ENCODE measurements around the gene DUOX2.
A peak's percentile ranks its signal among the peaks of the same experiment; 100 is the strongest.
"Not testable (repeated sequence)": the region's sequence is repeated elsewhere in the genome, so short reads cannot be mapped to it uniquely, and the experiment has no call there.

Gene DUOX2

DNA sequence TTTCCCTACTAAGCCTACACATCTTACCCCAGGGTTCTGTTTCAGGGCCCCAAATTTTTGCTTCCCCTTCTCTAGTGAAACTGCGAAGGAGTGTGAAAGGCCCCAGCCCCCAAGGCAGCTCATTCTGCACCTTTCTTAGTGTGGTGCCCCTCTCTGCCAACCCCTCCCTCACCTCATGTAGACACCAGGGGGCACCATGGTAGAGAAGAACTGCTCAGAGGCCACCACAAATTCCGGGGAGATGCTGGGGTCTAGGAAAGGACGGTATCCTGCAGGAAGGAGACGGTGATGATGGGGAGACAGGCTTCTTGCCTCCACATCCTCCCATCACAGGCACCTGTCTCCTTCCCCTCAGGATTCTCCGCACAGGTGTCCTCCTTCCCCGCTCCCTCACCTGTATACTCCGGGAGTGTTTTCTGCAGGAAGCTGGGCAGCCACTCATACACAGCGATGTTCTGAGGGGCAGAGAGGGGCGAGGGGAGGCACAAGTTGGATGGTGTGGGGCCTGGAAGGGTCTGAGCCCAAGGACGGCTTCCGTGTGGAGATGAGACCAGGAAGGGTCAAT lies 3.6 kb downstream of the DUOX2 start:
- Histone ChIP-seq H3K4me3 (ENCODE audit: control insufficient read depth in 1 of 7, extremely low read depth in 1 of 7, insufficient read depth in 4 of 7, low read depth in 2 of 7, low read length in 6 of 7) (no peak overlapping the region), H3K27me3 (replicated peaks in 2 of 5; ENCODE audit: control insufficient read depth in 4 of 5, insufficient read depth in 5 of 5, low read length in 4 of 5) (peaks cover 8 to 79% (median 42%) of the 10 kb centered on the region in 5 experiments), H3K9me3 (ENCODE audit: control extremely low read depth in 1 of 5, control insufficient read depth in 4 of 5, insufficient read depth in 2 of 5, low read depth in 1 of 5, low read length in 4 of 5) (no peaks in the 10 kb centered on the region), H3K4me1 (ENCODE audit: control extremely low read depth in 1 of 4, control insufficient read depth in 4 of 4, insufficient read depth in 4 of 4, low read length in 3 of 4) (peaks cover 0 to 33% (median 17%) of the 10 kb centered on the region in 4 experiments), H3K27ac (ENCODE audit: insufficient read depth in 1 of 2, low read depth in 1 of 2, low read length in 2 of 2, poor library complexity in 1 of 2, severe bottlenecking in 2 of 2) (no peak overlapping the region), H3K36me3 (ENCODE audit: control insufficient read depth in 4 of 4, insufficient read depth in 4 of 4, low read length in 3 of 4) (no peaks in the 10 kb centered on the region)
- DNase-seq: peak in 1 of 3 donors; percentile 38
- ChIA-PET CTCF (interaction anchor here (0.9 kb wide), 1 partner anchor 8 kb away, joined by 5 read pairs; no protein-coding TSS in a partner anchor), POLR2A (no interaction called here)
- 33% methylated on average over 7 of the region's 11 CpGs for WGBS (ENCODE audit: insufficient coverage)

GRCh38 chr15:45107941-45108630 lies 5.9 kb downstream of the DUOX2 start:
- CTCF ChIA-PET: interaction anchor here (2.1 kb wide), 1 partner anchor 10 kb away, joined by 7 read pairs; no protein-coding TSS in a partner anchor

GRCh38 chr15:45106002-45106790 lies 7.8 kb downstream of the DUOX2 start:
- H3K27me3 ChIP-seq (replicated peaks in 2 of 5; ENCODE audit: control insufficient read depth in 4 of 5, insufficient read depth in 5 of 5, low read length in 4 of 5): peaks cover 8 to 37% (median 14%) of the 10 kb centered on the region in 5 experiments
- no peaks in the 10 kb centered on the region for H3K9me3 ChIP-seq (ENCODE audit: control extremely low read depth in 1 of 5, control insufficient read depth in 4 of 5, insufficient read depth in 2 of 5, low read depth in 1 of 5, low read length in 4 of 5)
- H3K27ac ChIP-seq (ENCODE audit: insufficient read depth in 1 of 2, low read depth in 1 of 2, low read length in 2 of 2, poor library complexity in 1 of 2, severe bottlenecking in 2 of 2): no peak overlapping the region
- H3K4me3 ChIP-seq (ENCODE audit: control insufficient read depth in 1 of 7, extremely low read depth in 1 of 7, insufficient read depth in 4 of 7, low read depth in 2 of 7, low read length in 6 of 7): no peak overlapping the region
- POLR2A ChIA-PET: no interaction called here
- no peaks in the 10 kb centered on the region for H3K36me3 ChIP-seq (ENCODE audit: control insufficient read depth in 4 of 4, insufficient read depth in 4 of 4, low read length in 3 of 4)
- H3K4me1 ChIP-seq (ENCODE audit: control extremely low read depth in 1 of 4, control insufficient read depth in 4 of 4, insufficient read depth in 4 of 4, low read length in 3 of 4): no peaks in the 10 kb centered on the region
- CTCF ChIA-PET: interaction anchor here (1.0 to 2.1 kb wide), 3 partner anchors 10 to 13 kb away, joined by 3 to 7 read pairs (median 4); no protein-coding TSS in a partner anchor
- no peak for DNase-seq
- 81% methylated on average over 13 of the region's 15 CpGs for WGBS (ENCODE audit: insufficient coverage)

More at GRCh38 chr15:45107941-45108630, 5.9 kb downstream of the DUOX2 start:
- H3K4me1 ChIP-seq (ENCODE audit: control extremely low read depth in 1 of 4, control insufficient read depth in 4 of 4, insufficient read depth in 4 of 4, low read length in 3 of 4): peaks cover 0 to 17% (median 10%) of the 10 kb centered on the region in 4 experiments
- DNase-seq: no peak
- peaks cover 8 to 56% (median 24%) of the 10 kb centered on the region in 5 experiments for H3K27me3 ChIP-seq (replicated peaks in 2 of 5; ENCODE audit: control insufficient read depth in 4 of 5, insufficient read depth in 5 of 5, low read length in 4 of 5)
- H3K36me3 ChIP-seq (ENCODE audit: control insufficient read depth in 4 of 4, insufficient read depth in 4 of 4, low read length in 3 of 4): no peaks in the 10 kb centered on the region
- no peak overlapping the region for H3K4me3 ChIP-seq (ENCODE audit: control insufficient read depth in 1 of 7, extremely low read depth in 1 of 7, insufficient read depth in 4 of 7, low read depth in 2 of 7, low read length in 6 of 7)
- POLR2A ChIA-PET: no interaction called here
- no peaks in the 10 kb centered on the region for H3K9me3 ChIP-seq (ENCODE audit: control extremely low read depth in 1 of 5, control insufficient read depth in 4 of 5, insufficient read depth in 2 of 5, low read depth in 1 of 5, low read length in 4 of 5)
- no peak overlapping the region for H3K27ac ChIP-seq (ENCODE audit: insufficient read depth in 1 of 2, low read depth in 1 of 2, low read length in 2 of 2, poor library complexity in 1 of 2, severe bottlenecking in 2 of 2)
- WGBS (ENCODE audit: insufficient coverage): 93% methylated on average over 8 of the region's 10 CpGs

GRCh38 chr15:45105586-45105985 lies 8.4 kb downstream of the DUOX2 start:
- Histone ChIP-seq H3K27me3 (replicated peaks in 2 of 5; ENCODE audit: control insufficient read depth in 4 of 5, insufficient read depth in 5 of 5, low read length in 4 of 5) (peaks cover 8 to 37% (median 17%) of the 10 kb centered on the region in 5 experiments), H3K4me1 (ENCODE audit: control extremely low read depth in 1 of 4, control insufficient read depth in 4 of 4, insufficient read depth in 4 of 4, low read length in 3 of 4) (no peaks in the 10 kb centered on the region), H3K9me3 (ENCODE audit: control extremely low read depth in 1 of 5, control insufficient read depth in 4 of 5, insufficient read depth in 2 of 5, low read depth in 1 of 5, low read length in 4 of 5) (no peaks in the 10 kb centered on the region), H3K4me3 (ENCODE audit: control insufficient read depth in 1 of 7, extremely low read depth in 1 of 7, insufficient read depth in 4 of 7, low read depth in 2 of 7, low read length in 6 of 7) (no peak overlapping the region), H3K27ac (ENCODE audit: insufficient read depth in 1 of 2, low read depth in 1 of 2, low read length in 2 of 2, poor library complexity in 1 of 2, severe bottlenecking in 2 of 2) (no peak overlapping the region), H3K36me3 (ENCODE audit: control insufficient read depth in 4 of 4, insufficient read depth in 4 of 4, low read length in 3 of 4) (no peaks in the 10 kb centered on the region)
- ChIA-PET POLR2A (no interaction called here), CTCF (interaction anchor here (1.0 to 1.5 kb wide), 2 partner anchors 11 to 12 kb away, joined by 3 to 4 read pairs; no protein-coding TSS in a partner anchor)
- WGBS (ENCODE audit: insufficient coverage): 100% methylated on average over 7 of the region's 11 CpGs
- DNase-seq: no peak

DNA sequence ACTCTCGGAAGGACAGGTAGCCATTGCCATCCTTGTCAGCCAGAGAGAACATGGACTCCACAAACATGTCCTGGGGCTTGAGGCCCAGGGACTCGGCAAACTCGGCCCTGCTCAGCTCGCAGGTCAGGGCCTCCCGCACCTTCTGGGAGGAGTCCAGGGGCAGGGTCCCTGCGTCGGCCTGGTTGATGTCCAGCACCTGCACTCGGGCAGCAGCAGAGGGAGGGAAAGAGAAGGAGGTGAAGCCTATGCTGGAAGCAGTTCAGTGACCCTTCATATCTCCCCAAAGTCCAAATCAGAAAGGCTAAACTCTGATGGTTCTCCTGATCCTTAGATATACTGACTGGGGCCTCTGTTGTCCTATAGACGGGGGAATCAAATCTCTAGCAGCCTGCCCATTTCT lies 9.8 kb downstream of the DUOX2 start:
- 87% methylated on average over 5 of the region's 9 CpGs for WGBS (ENCODE audit: insufficient coverage)
- CTCF ChIA-PET, POLR2A ChIA-PET: not testable (repeated sequence)

GRCh38 chr15:45102226-45102625 lies 11.7 kb downstream of the DUOX2 start:
- Histone ChIP-seq H3K36me3 (ENCODE audit: control insufficient read depth in 4 of 4, insufficient read depth in 4 of 4, low read length in 3 of 4) (no peaks in the 10 kb centered on the region), H3K27ac (ENCODE audit: insufficient read depth in 1 of 2, low read depth in 1 of 2, low read length in 2 of 2, poor library complexity in 1 of 2, severe bottlenecking in 2 of 2) (no peak overlapping the region), H3K9me3 (ENCODE audit: control extremely low read depth in 1 of 5, control insufficient read depth in 4 of 5, insufficient read depth in 2 of 5, low read depth in 1 of 5, low read length in 4 of 5) (no peaks in the 10 kb centered on the region), H3K4me3 (ENCODE audit: control insufficient read depth in 1 of 7, extremely low read depth in 1 of 7, insufficient read depth in 4 of 7, low read depth in 2 of 7, low read length in 6 of 7) (no peak overlapping the region), H3K27me3 (replicated peaks in 2 of 5; ENCODE audit: control insufficient read depth in 4 of 5, insufficient read depth in 5 of 5, low read length in 4 of 5) (peaks cover 0 to 12% (median 3%) of the 10 kb centered on the region in 5 experiments), H3K4me1 (ENCODE audit: control extremely low read depth in 1 of 4, control insufficient read depth in 4 of 4, insufficient read depth in 4 of 4, low read length in 3 of 4) (no peaks in the 10 kb centered on the region)
- DNase-seq: no peak
- 97% methylated on average over 5 of the region's 6 CpGs for WGBS (ENCODE audit: insufficient coverage)
- POLR2A ChIA-PET: no interaction called here
- CTCF ChIA-PET: no interaction called here

More for the DNA sequence above, 9.8 kb downstream of the DUOX2 start:
- H3K36me3 ChIP-seq (ENCODE audit: control insufficient read depth in 4 of 4, insufficient read depth in 4 of 4, low read length in 3 of 4); H3K9me3 ChIP-seq (ENCODE audit: control extremely low read depth in 1 of 5, control insufficient read depth in 4 of 5, insufficient read depth in 2 of 5, low read depth in 1 of 5, low read length in 4 of 5); DNase-seq; H3K4me1 ChIP-seq (ENCODE audit: control extremely low read depth in 1 of 4, control insufficient read depth in 4 of 4, insufficient read depth in 4 of 4, low read length in 3 of 4); H3K4me3 ChIP-seq (ENCODE audit: control insufficient read depth in 1 of 7, extremely low read depth in 1 of 7, insufficient read depth in 4 of 7, low read depth in 2 of 7, low read length in 6 of 7); H3K27ac ChIP-seq (ENCODE audit: insufficient read depth in 1 of 2, low read depth in 1 of 2, low read length in 2 of 2, poor library complexity in 1 of 2, severe bottlenecking in 2 of 2): not testable (repeated sequence)
- H3K27me3 ChIP-seq (replicated peaks in 2 of 5; ENCODE audit: control insufficient read depth in 4 of 5, insufficient read depth in 5 of 5, low read length in 4 of 5): peaks cover 3 to 26% (median 11%) of the 10 kb centered on the region in 5 experiments

Data from common myeloid progenitor, CD34-positive (primary cell).